Lung (tissue), 12 donors: ENCODE results near the gene ZNF783. TPM values are rescaled to one million over a fixed set of nuclear protein-coding genes. Genes with fewer than 3 reads are reported as not detected.

Experiments
- ATAC-seq: fragments of 200-7000 bp; cut with Tn5 transposase; one replicate; pipeline ENCODE4 v1.9.1; 2020; ENCODE audit warnings: moderate number of reproducible peaks; ENCODE audit not compliant: insufficient read depth, low FRiP score
- DNase-seq, 3 donors: peaks; one replicate each; pipeline ENCODE4 v3.0.0-alpha.2; 2013 to 2017
- H3K27ac ChIP-seq, 2 donors: one replicate each; pipeline ENCODE4 v1.5.1; 2013; ENCODE audit warnings: mild to moderate bottlenecking in 2 of 2, moderate library complexity in 2 of 2, control low read depth in 1 of 2, inconsistent platforms in 1 of 2, low read depth in 1 of 2, low read length in 1 of 2
- H3K27me3 ChIP-seq, 3 donors: one replicate each; pipeline ENCODE4 v1.5.1; 2013; ENCODE audit warnings: low read length in 2 of 3; ENCODE audit not compliant: control insufficient read depth in 3 of 3, insufficient read depth in 3 of 3
- H3K36me3 ChIP-seq, 4 donors: one replicate each; pipeline ENCODE4 v1.5.1; 2013; ENCODE audit warnings: low read length in 4 of 4, mild to moderate bottlenecking in 1 of 4, moderate library complexity in 1 of 4; ENCODE audit not compliant: control insufficient read depth in 4 of 4, insufficient read depth in 4 of 4
- H3K4me1 ChIP-seq, 5 donors: one replicate each; pipeline ENCODE4 v1.5.1; 2013; ENCODE audit warnings: low read length in 5 of 5, mild to moderate bottlenecking in 2 of 5, moderate library complexity in 1 of 5; ENCODE audit not compliant: control insufficient read depth in 5 of 5, insufficient read depth in 5 of 5
- H3K4me3 ChIP-seq: one replicate; pipeline ENCODE4 v1.5.1; 2013; ENCODE audit warnings: mild to moderate bottlenecking, control low read depth, moderate library complexity
- H3K9ac ChIP-seq, 2 donors: one replicate each; pipeline ENCODE4 v1.5.1; 2013; ENCODE audit warnings: low read length in 2 of 2, control low read depth in 1 of 2; ENCODE audit not compliant: insufficient read depth in 1 of 2
- H3K9me3 ChIP-seq, 4 donors: one replicate each; pipeline ENCODE4 v1.5.1; 2013; ENCODE audit warnings: low read length in 3 of 4, mild to moderate bottlenecking in 1 of 4, moderate library complexity in 1 of 4; ENCODE audit not compliant: control insufficient read depth in 4 of 4, insufficient read depth in 3 of 4
- CTCF ChIP-seq: IDR thresholded peaks from 2 replicates; pipeline ENCODE4 v1.5.1; 2012; ENCODE audit warnings: mild to moderate bottlenecking; ENCODE audit errors: control extremely low read depth, extremely low read depth
- WGBS, 2 donors: extraction: QIAGEN DNeasy Blood & Tissue Kit; methylation state at CpG; one replicate each; pipeline ENCODE4 v1.1.7; 2013; 5-methylcytosine and 5-hydroxymethylcytosine counted together
- polyA plus RNA-seq, 2 donors: library from polyadenylated mRNA; stranded (reverse); fragments of 200-250 nt; gene quantifications; one replicate each; pipeline ENCODE4 v1.2.1, GENCODE V29; 2013
- total RNA-seq, 2 donors: library from RNA; depleted of rRNA in 1 of 2; stranded (reverse); fragments of >200 nt in 1 of 2; gene quantifications; one replicate each; pipeline ENCODE4 v1.2.1, GENCODE V29; 2014 to 2021
- donor health status: control.
- donor health status: control.
- donor health status: Bipolar disorder and iron deficiency.
- donor health status: healthy.
- donor health status: DM: yes; HTN: yes; CAD: no.

Gene ZNF783
- total and polyA plus RNA-seq, 4 donors = 6.2 to 16.3 (median 7.7) TPM

GRCh38 chr7:149283321-149283720 lies 21.3 kb downstream of the ZNF783 start:
- 93 to 94% methylated on average over 3 of the region's 3 CpGs for WGBS, 2 donors
- Histone ChIP-seq H3K4me3 (no peak overlapping the region), H3K9ac (no peak overlapping the region), H3K36me3 (peaks cover 6 to 34% (median 8%) of the 10 kb centered on the region in 4 donors), H3K27ac (no peak overlapping the region), H3K9me3 (no peaks in the 10 kb centered on the region), H3K4me1 (peaks cover 0 to 10% (median 3%) of the 10 kb centered on the region in 5 donors), H3K27me3 (no peaks in the 10 kb centered on the region)
- no peak for DNase-seq
- TF ChIP-seq CTCF = no peak
- no peak for ATAC-seq

GRCh38 chr7:149284343-149284742 lies 22.3 kb downstream of the ZNF783 start:
- H3K4me3 ChIP-seq = no peak overlapping the region
- no peaks in the 10 kb centered on the region for H3K9me3 ChIP-seq
- DNase-seq (no peak), ATAC-seq (no peak)
- H3K27ac ChIP-seq = no peak overlapping the region
- no peak overlapping the region for H3K9ac ChIP-seq
- peaks cover 0 to 10% (median 3%) of the 10 kb centered on the region in 5 donors for H3K4me1 ChIP-seq
- 43 to 49% methylated on average over 3 of the region's 3 CpGs for WGBS, 2 donors
- no peak for TF ChIP-seq CTCF
- H3K36me3 ChIP-seq = peaks cover 0 to 24% (median 0%) of the 10 kb centered on the region in 4 donors
- no peaks in the 10 kb centered on the region for H3K27me3 ChIP-seq

- peak overlapping the region; percentile 59 for H3K4me3 ChIP-seq
- H3K36me3 ChIP-seq = peaks cover 0 to 23% (median 0%) of the 10 kb centered on the region in 4 donors
- H3K27ac ChIP-seq = peak overlapping the region in 1 of 2 donors; percentile 11
- no peaks in the 10 kb centered on the region for H3K27me3 ChIP-seq
- peak; percentile 13 for TF ChIP-seq CTCF
- DNase-seq = peak; percentile 89 to 94 (median 92)
- no peaks in the 10 kb centered on the region for H3K9me3 ChIP-seq
- 2% methylated on average over 66 of the region's 66 CpGs for WGBS, 2 donors
- H3K9ac ChIP-seq = peak overlapping the region in 1 of 2 donors; percentile 81
- ATAC-seq = peak; percentile 98
- peaks cover 0 to 10% (median 3%) of the 10 kb centered on the region in 5 donors for H3K4me1 ChIP-seq
Observed at GRCh38 chr7:149284850-149285585, 23.0 kb downstream of the ZNF783 start.
